Posterior vena cava (tissue), 2 donors: ENCODE data around the gene OVOL3. TPM values are rescaled to one million over a fixed set of nuclear protein-coding genes. Genes with fewer than 3 reads are reported as not detected.

Experiments
- DNase-seq: peaks from one replicate; pipeline ENCODE4 v3.0.0-alpha.2; 2020; ENCODE audit warnings: low spot score
- intact Hi-C, 2 donors: fragments of 100-400 bp; cut with DNase I; formaldehyde crosslinking; loops; one replicate each; pipeline versions ENCODE4 v1.14.1 to v1.14.2; 2022 to 2023
- total RNA-seq, 2 donors: library from RNA; stranded (reverse); fragmentation: NEBNext Ultra II Directional; extraction: Animal tissue kit (Norgen Biotek cat#: 25700); gene quantifications; one replicate each; pipeline ENCODE4 v1.2.1, GENCODE V29; 2021
- donor health status: DM: yes; HTN: yes; CAD: no.
- donor health status: DM: yes; HTN: yes; CAD: no.

Gene OVOL3
- total RNA-seq, 2 donors from 2014 or later, result not detected

GRCh38 chr19:36151144-36152018, 40.4 kb downstream of the OVOL3 start:
- DNase-seq, result peak; percentile 86
- intact Hi-C loops, result no loop called here

DNA sequence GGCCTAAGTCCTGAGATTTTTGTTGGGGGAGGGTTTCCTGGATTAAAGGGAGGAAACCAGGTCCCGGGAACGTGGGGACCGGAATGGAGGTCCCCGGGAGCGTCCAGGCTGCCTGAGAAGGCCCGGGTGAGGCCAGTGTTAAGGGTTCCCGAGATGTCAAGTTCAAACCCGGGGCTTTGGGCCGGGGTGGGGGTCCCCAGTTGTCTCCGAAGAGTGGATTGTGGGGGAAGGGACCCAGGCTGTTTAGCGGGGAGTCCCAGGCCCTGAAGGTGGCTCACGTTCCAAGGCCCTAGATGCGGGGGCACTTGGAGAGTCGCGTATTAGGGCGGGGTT, 41.0 kb downstream of the OVOL3 start:
- intact Hi-C loops, result no loop called here

DNA sequence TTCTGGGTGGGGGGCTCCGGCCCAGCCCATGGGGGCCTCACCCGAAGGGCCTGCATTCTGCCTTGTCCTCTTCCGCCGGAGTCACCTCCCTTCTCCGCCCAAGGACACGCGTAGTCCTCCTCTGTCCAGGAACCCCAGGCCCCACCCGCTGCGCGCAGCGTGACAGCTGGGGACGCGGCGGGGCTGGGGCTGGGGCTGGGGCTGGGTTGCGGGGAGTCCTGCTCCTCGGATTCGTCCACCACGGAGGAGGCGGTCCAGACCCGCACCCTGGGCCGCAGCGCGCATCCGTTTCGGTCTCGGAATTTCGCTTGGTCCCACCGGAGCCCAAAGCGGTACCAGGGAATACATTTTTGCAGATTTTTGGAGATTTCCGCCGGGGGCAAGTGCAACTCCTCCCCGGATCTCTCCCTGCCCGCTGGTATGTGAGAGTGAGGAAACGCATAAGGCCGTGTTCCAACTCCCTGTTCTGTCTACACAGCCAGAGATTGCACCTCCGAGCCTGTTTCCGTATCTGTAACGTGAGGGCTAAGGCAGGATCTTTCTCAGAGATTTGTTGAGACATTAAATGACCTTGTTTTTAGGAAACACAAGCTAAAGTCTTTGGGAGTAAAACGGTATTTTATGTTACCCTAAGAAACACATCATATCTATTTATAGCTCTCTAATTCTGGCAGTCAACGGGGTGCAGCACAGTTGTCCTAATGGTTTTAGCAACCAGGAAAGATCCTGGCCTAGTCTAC, 41.6 kb downstream of the OVOL3 start, which contains the start of gene COX7A1:
COX7A1 (minus strand) TSS at position 96 of the 740 bp plus-strand sequence; CDS start at position 56, 40 bp downstream.
- intact Hi-C loops, result no loop called here
- peak; percentile 91 for DNase-seq

More for the DNA sequence above, 41.0 kb downstream of the OVOL3 start:
- no peak for DNase-seq

DNA sequence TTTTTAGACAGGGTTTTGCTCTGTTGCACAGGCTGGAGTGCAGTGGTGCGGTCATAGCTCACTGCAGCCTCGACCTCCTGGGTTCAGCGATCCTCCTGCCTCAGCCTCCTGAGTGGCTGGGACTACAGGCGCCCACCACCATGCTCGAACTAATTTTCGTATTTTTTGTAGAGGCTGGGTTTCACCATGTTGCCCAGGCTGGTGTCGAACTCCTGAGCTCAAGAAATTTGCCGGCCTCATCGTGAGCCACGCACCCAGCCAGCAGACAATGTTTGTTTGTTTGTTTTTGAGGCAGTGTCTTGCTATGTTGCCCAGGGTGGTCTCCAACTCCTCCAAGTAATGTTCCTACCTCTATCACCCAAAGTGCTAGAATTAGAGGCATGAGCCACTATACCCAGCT, 42.2 kb downstream of the OVOL3 start:
- intact Hi-C loops, result no loop called here
- no peak for DNase-seq

- intact Hi-C loops, result no loop called here
- DNase-seq, result no peak
These were observed 50.1 kb downstream of the OVOL3 start for GRCh38 chr19:36160821-36161596.

Other genes starting within 250 kb of the OVOL3 start
- gene APLP1, start 242.6 kb upstream of the OVOL3 start, total RNA-seq, result 1 to 10 TPM; 3.9 to 7.3 TPM
- 10 to 100 TPM in 1 of 2 donors, 1 to 10 TPM in 1; 7.9 to 10.3 TPM for gene NFKBID, start 210.6 kb upstream of the OVOL3 start, total RNA-seq
- 10 to 100 TPM; 12.4 to 13.4 TPM for gene HCST, start 208.6 kb upstream of the OVOL3 start, total RNA-seq
- gene TYROBP, start 202.8 kb upstream of the OVOL3 start, total RNA-seq, result 10 to 100 TPM; 58.8 to 96.5 TPM
- 10 to 100 TPM; 13.3 to 14.2 TPM for gene LRFN3, start 174.8 kb upstream of the OVOL3 start, total RNA-seq
- 10 to 100 TPM; 11.2 to 13.3 TPM for gene SDHAF1, start 116.0 kb upstream of the OVOL3 start, total RNA-seq
- under 1 TPM; 0.24 to 0.93 TPM for gene SYNE4, start 102.3 kb upstream of the OVOL3 start, total RNA-seq
- gene ALKBH6, start 96.9 kb upstream of the OVOL3 start, total RNA-seq, result 10 to 100 TPM; 10.8 to 14.4 TPM
- gene CLIP3, start 78.3 kb upstream of the OVOL3 start, total RNA-seq, result 10 to 100 TPM; 30.4 to 32.0 TPM
- gene THAP8, start 56.9 kb upstream of the OVOL3 start, total RNA-seq, result 1 to 10 TPM; 2.9 to 3.7 TPM
- gene WDR62, start 56.2 kb upstream of the OVOL3 start, total RNA-seq, result under 1 TPM; 0.37 to 0.71 TPM
- 10 to 100 TPM; 43.9 to 47.6 TPM for gene POLR2I, start 3.7 kb downstream of the OVOL3 start, total RNA-seq
- 100 to 1,000 TPM; 133 to 141 TPM for gene TBCB, start 4.3 kb downstream of the OVOL3 start, total RNA-seq
- 100 to 1,000 TPM; 586 to 597 TPM for gene CAPNS1, start 28.9 kb downstream of the OVOL3 start, total RNA-seq
- gene COX7A1, start 41.3 kb downstream of the OVOL3 start, total RNA-seq, result 100 to 1,000 TPM; 232 to 242 TPM
- 1 to 10 TPM; 5.2 to 5.3 TPM for gene ZNF565, start 103.5 kb downstream of the OVOL3 start, total RNA-seq
- gene ZNF146, start 104.0 kb downstream of the OVOL3 start, total RNA-seq, result 10 to 100 TPM; 40.2 to 41.7 TPM